H1 (cell line): ENCODE results near the gene NCEH1. TPM values are rescaled to one million over a fixed set of nuclear protein-coding genes. Genes with fewer than 3 reads are reported as not detected.

Experiments used
- CTCF ChIA-PET: fragments of 300-600 bp; sonication (Branson Sonifier 250); formaldehyde crosslinking; loops from one replicate; lab custom pipeline; 2021; ENCODE audit not compliant: partially characterized antibody; lab: Charles Lee
- POLR2A ChIA-PET: fragments of 300-600 bp; sonication (Branson Sonifier 250); formaldehyde crosslinking; loops from one replicate; lab custom pipeline; 2021; ENCODE audit warnings: inconsistent platforms; ENCODE audit not compliant: partially characterized antibody; lab: Charles Lee
- DNase-seq, 2 experiments: peaks; one replicate each; pipeline versions ENCODE4 v3.0.0 to v3.0.0-alpha.2; 2010 to 2022; ENCODE audit warnings: low spot score in 2 of 2, low read depth in 1 of 2, mixed read lengths in 1 of 2
- FAIRE-seq: peaks from 2 replicates; lab custom pipeline; 2011; peaks lifted over from hg19 to GRCh38; lab: Jason Lieb, UNC
- H2AFZ ChIP-seq: 2 replicates; pipeline ENCODE4 v1.8.1; 2012; ENCODE audit warnings: low read length, inconsistent platforms
- H2AK5ac ChIP-seq: 2 replicates; pipeline ENCODE4 v1.6.1; 2013; ENCODE audit warnings: low read depth, low read length
- H2BK120ac ChIP-seq: replicated peaks from 2 replicates; pipeline ENCODE3; 2013; ENCODE audit warnings: low read depth, low read length, inconsistent platforms
- H2BK12ac ChIP-seq: 2 replicates; pipeline ENCODE4 v1.6.1; 2013; ENCODE audit warnings: low read depth, low read length
- H2BK15ac ChIP-seq: 2 replicates; pipeline ENCODE4 v1.6.1; 2013; ENCODE audit warnings: low read length
- H2BK20ac ChIP-seq: 2 replicates; pipeline ENCODE4 v1.6.1; 2013; ENCODE audit warnings: low read length
- H2BK5ac ChIP-seq: 2 replicates; pipeline ENCODE4 v1.6.1; 2013; ENCODE audit warnings: low read depth, low read length
- H3K14ac ChIP-seq: 2 replicates; pipeline ENCODE4 v1.6.1; 2013; ENCODE audit warnings: inconsistent platforms; ENCODE audit not compliant: insufficient read length
- H3K18ac ChIP-seq: 2 replicates; pipeline ENCODE4 v1.6.1; 2013; ENCODE audit warnings: low read length; ENCODE audit errors: extremely low read depth
- H3K23ac ChIP-seq: 2 replicates; pipeline ENCODE4 v1.6.1; 2013; ENCODE audit warnings: inconsistent platforms; ENCODE audit not compliant: insufficient read length
- H3K23me2 ChIP-seq: 2 replicates; pipeline ENCODE4 v1.6.1; 2013; ENCODE audit warnings: low read depth, low read length
- H3K27ac ChIP-seq: 2 replicates; pipeline ENCODE4 v1.6.1; 2011; ENCODE audit warnings: low read depth, low read length, inconsistent platforms
- H3K27me3 ChIP-seq, 4 experiments: replicated peaks in 1 of 4; 1 replicate in 1 of 4; 2 replicates in 3 of 4; pipeline versions ENCODE4 v1.6.1 to v1.8.1; 2011 to 2013; ENCODE audit warnings: low read length in 3 of 4, mild to moderate bottlenecking in 3 of 4, inconsistent platforms in 2 of 4, mixed read lengths in 2 of 4, moderate library complexity in 1 of 4; ENCODE audit not compliant: control insufficient read depth in 3 of 4, insufficient read depth in 3 of 4; ENCODE audit errors: extremely low read depth in 1 of 4
- H3K36me3 ChIP-seq, 4 experiments: 2 replicates each; pipeline versions ENCODE4 v1.6.1 to v1.8.1; 2011 to 2013; ENCODE audit warnings: mild to moderate bottlenecking in 4 of 4, low read length in 3 of 4, moderate library complexity in 2 of 4, control low read depth in 1 of 4, inconsistent platforms in 1 of 4; ENCODE audit not compliant: insufficient read depth in 4 of 4, control insufficient read depth in 2 of 4
- H3K4ac ChIP-seq: replicated peaks from 2 replicates; pipeline ENCODE3; 2013; ENCODE audit warnings: low read length, low read depth, mixed read lengths, inconsistent platforms; ENCODE audit not compliant: insufficient read length
- H3K4me1 ChIP-seq, 4 experiments: replicated peaks in 1 of 4; 1 replicate in 1 of 4; 2 replicates in 3 of 4; pipeline versions ENCODE4 v1.6.1 to v1.8.1; 2011 to 2013; ENCODE audit warnings: low read length in 3 of 4, inconsistent platforms in 2 of 4, mixed read lengths in 1 of 4; ENCODE audit not compliant: insufficient read depth in 4 of 4, control insufficient read depth in 3 of 4
- H3K4me2 ChIP-seq, 2 experiments: 2 replicates each; pipeline versions ENCODE4 v1.6.1 to v1.8.1; 2011 to 2013; ENCODE audit warnings: low read depth in 2 of 2, low read length in 2 of 2, control low read depth in 1 of 2, inconsistent platforms in 1 of 2, mild to moderate bottlenecking in 1 of 2; ENCODE audit not compliant: insufficient read depth in 1 of 2
- H3K4me3 ChIP-seq, 4 experiments: fragments of 200-600, 300-600 bp in 1 of 4; sonication (generic), shearing (Covaris generic), sonication (Bioruptor Twin) in 1 of 4; 2 replicates each; pipeline versions ENCODE4 v1.5.1 to v1.8.1; 2011 to 2016; ENCODE audit warnings: low read length in 4 of 4, low read depth in 3 of 4, control low read depth in 2 of 4, inconsistent platforms in 2 of 4, mild to moderate bottlenecking in 2 of 4, mixed read lengths in 1 of 4, moderate library complexity in 1 of 4; ENCODE audit not compliant: insufficient read depth in 2 of 4; ENCODE audit errors: extremely low read depth in 1 of 4
- H3K56ac ChIP-seq: replicated peaks from 2 replicates; pipeline ENCODE3; 2013; ENCODE audit warnings: low read depth, mild to moderate bottlenecking, mixed read lengths, low read length, inconsistent platforms; ENCODE audit not compliant: insufficient read length
- H3K79me1 ChIP-seq: 2 replicates; pipeline ENCODE4 v1.6.1; 2013; ENCODE audit warnings: low read depth, low read length, control low read depth
- H3K79me2 ChIP-seq, 2 experiments: 2 replicates each; pipeline versions ENCODE4 v1.6.1 to v1.8.1; 2012 to 2013; ENCODE audit warnings: low read length in 2 of 2, mild to moderate bottlenecking in 2 of 2, inconsistent platforms in 1 of 2; ENCODE audit not compliant: insufficient read depth in 2 of 2, control insufficient read depth in 1 of 2
- H3K9ac ChIP-seq, 4 experiments: replicated peaks in 1 of 4; 1 replicate in 1 of 4; 2 replicates in 3 of 4; pipeline versions ENCODE4 v1.6.1 to v1.8.1; 2011 to 2013; ENCODE audit warnings: low read depth in 3 of 4, low read length in 3 of 4, control low read depth in 2 of 4, mild to moderate bottlenecking in 2 of 4, moderate library complexity in 2 of 4, inconsistent platforms in 1 of 4; ENCODE audit errors: extremely low read depth in 1 of 4
- H3K9me3 ChIP-seq, 2 experiments: 2 replicates each; pipeline versions ENCODE4 v1.6.1 to v1.8.1; 2012 to 2013; ENCODE audit warnings: mild to moderate bottlenecking in 2 of 2, moderate library complexity in 2 of 2, control low read depth in 1 of 2, inconsistent platforms in 1 of 2, low read depth in 1 of 2, low read length in 1 of 2, mixed read lengths in 1 of 2; ENCODE audit not compliant: insufficient read depth in 2 of 2
- H4K20me1 ChIP-seq, 2 experiments: replicated peaks in 1 of 2; 2 replicates each; pipeline versions ENCODE3 to v1.8.1; 2011 to 2013; ENCODE audit warnings: inconsistent platforms in 2 of 2, low read length in 2 of 2, mild to moderate bottlenecking in 1 of 2; ENCODE audit not compliant: insufficient read depth in 2 of 2, control insufficient read depth in 1 of 2
- H4K5ac ChIP-seq: 2 replicates; pipeline ENCODE4 v1.6.1; 2013; ENCODE audit warnings: low read length, low read depth, mixed read lengths, inconsistent platforms; ENCODE audit not compliant: insufficient read length
- H4K8ac ChIP-seq: 2 replicates; pipeline ENCODE4 v1.8.0; 2013; ENCODE audit warnings: mild to moderate bottlenecking, moderate library complexity, low read length, inconsistent platforms; ENCODE audit not compliant: insufficient read depth; ENCODE audit errors: extremely low read depth
- H4K91ac ChIP-seq: replicated peaks from 2 replicates; pipeline ENCODE3; 2013; ENCODE audit warnings: low read length, mixed read lengths, inconsistent platforms; ENCODE audit not compliant: insufficient read length
- BACH1 ChIP-seq: IDR thresholded peaks from 2 replicates; pipeline ENCODE4 v1.6.1; 2012; ENCODE audit warnings: low read length, improper control_type of control experiment
- FOSL1 ChIP-seq: IDR thresholded peaks from 2 replicates; pipeline ENCODE4 v1.6.1; 2011; ENCODE audit warnings: mild to moderate bottlenecking, low read depth, low read length, moderate library complexity; ENCODE audit not compliant: insufficient read depth
- RBBP5 ChIP-seq: IDR thresholded peaks from 2 replicates; pipeline ENCODE4 v1.7.1; 2012; ENCODE audit warnings: low read depth, mild to moderate bottlenecking, inconsistent platforms, low read length, moderate library complexity, borderline replicate concordance
- WGBS, 2 experiments: shearing (Covaris generic) in 1 of 2; methylation state at CpG; one replicate each; pipeline versions ENCODE4 v1.1.6 to v1.1.7; 2013 to 2015; ENCODE audit warnings: low lambda C conversion rate in 2 of 2, mixed read lengths in 2 of 2, inconsistent platforms in 1 of 2, low coverage in 1 of 2, missing lambda C conversion rate in 1 of 2; ENCODE audit not compliant: insufficient replicate concordance in 2 of 2, insufficient coverage in 1 of 2, insufficient read length in 1 of 2; ENCODE audit errors: extremely low coverage in 1 of 2, missing lambda C conversion rate in 1 of 2; 5-methylcytosine and 5-hydroxymethylcytosine counted together
- polyA plus RNA-seq, 7 experiments: library from polyadenylated mRNA; depleted of rRNA in 3 of 7; stranded (reverse) in 5 of 7; unstranded in 2 of 7; fragments of >200 nt in 5 of 7; fragments of 200-250 nt in 2 of 7; gene quantifications; 1 replicate in 5 of 7; 2 replicates in 1 of 7; 4 replicates in 1 of 7; pipeline versions ENCODE4 v1.2.1 to v1.2.3, GENCODE V29; 2011 to 2013; ENCODE audit warnings: missing spikeins in 2 of 7, mixed read lengths in 2 of 7
- total RNA-seq: library from RNA; stranded (reverse); fragmentation: NEBNext Ultra II Directional; extraction: Animal tissue kit (Norgen Biotek cat#: 25700); gene quantifications from 2 replicates; pipeline ENCODE4 v1.2.1, GENCODE V29; 2021

Gene NCEH1
- total and polyA plus RNA-seq, 2 of the 8 experiments (the other 6 are each of a cell fraction or from before 2014, with no cell fraction given), result 2.2 to 6.4 TPM

DNA sequence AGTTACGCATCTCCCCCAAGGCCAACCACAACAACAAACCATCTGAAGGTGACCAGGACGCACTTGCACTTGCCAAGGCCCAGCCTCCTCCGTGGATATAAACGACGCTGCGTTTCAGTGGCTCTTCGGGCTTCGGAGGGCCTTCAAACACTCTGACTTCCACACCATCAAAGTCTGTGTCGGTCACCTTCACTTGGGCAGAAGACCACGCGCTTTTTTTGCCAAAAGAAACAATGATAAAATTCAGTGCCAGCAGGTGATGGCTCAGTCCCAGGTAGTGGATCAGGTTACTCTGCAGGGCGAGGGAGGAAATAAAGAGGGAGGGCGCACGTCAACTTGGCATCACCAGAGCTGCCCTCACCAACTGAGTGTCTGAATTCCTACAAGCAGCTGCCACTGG, 63.0 kb downstream of the NCEH1 start:
- POLR2A ChIA-PET, result no interaction called here
- TF ChIP-seq FOSL1 (no peak), RBBP5 (no peak), BACH1 (no peak)

More for the DNA sequence above, 63.0 kb downstream of the NCEH1 start:
- no peak overlapping the region for H2BK15ac ChIP-seq
- no peak overlapping the region for H3K9ac ChIP-seq
- FAIRE-seq, result no peak
- H2BK5ac ChIP-seq, result no peak overlapping the region
- no peak overlapping the region for H2BK20ac ChIP-seq
- no peak overlapping the region for H4K5ac ChIP-seq
- DNase-seq, result no peak
- no peak overlapping the region for H2AK5ac ChIP-seq
- no peak overlapping the region for H3K4ac ChIP-seq
- no peaks in the 10 kb centered on the region for H3K23me2 ChIP-seq
- no peak overlapping the region for H3K14ac ChIP-seq
- no peak overlapping the region for H2AFZ ChIP-seq
- no peak overlapping the region for H3K56ac ChIP-seq
- peaks cover 0 to 2% (median 2%) of the 10 kb centered on the region in 4 experiments; a peak in 2 of 7 replicates for H3K4me1 ChIP-seq
- no peaks in the 10 kb centered on the region for H3K27me3 ChIP-seq
- H3K79me1 ChIP-seq, result no peaks in the 10 kb centered on the region
- H3K18ac ChIP-seq, result no peak overlapping the region
- CTCF ChIA-PET, result interaction anchor here (1.2 kb wide), 1 partner anchor 19 kb away, joined by 4 read pairs; no protein-coding TSS in a partner anchor
- no peak overlapping the region for H2BK120ac ChIP-seq
- H4K8ac ChIP-seq, result no peak overlapping the region; the same call in 1 of the 2 replicates
- no peaks in the 10 kb centered on the region for H3K79me2 ChIP-seq
- H3K4me2 ChIP-seq, result no peak overlapping the region
- no peak overlapping the region for H3K23ac ChIP-seq
- no peaks in the 10 kb centered on the region for H4K20me1 ChIP-seq
- H4K91ac ChIP-seq, result no peak overlapping the region
- no peaks in the 10 kb centered on the region for H3K9me3 ChIP-seq
- no peak overlapping the region for H3K27ac ChIP-seq
- H3K4me3 ChIP-seq, result no peak overlapping the region
- no peak overlapping the region for H2BK12ac ChIP-seq
- WGBS, 2 experiments, result 82% methylated on average over 14 of the region's 14 CpGs; no CpG with 5 or more reads in 1 of the 2 experiments
- H3K36me3 ChIP-seq, result no peaks in the 10 kb centered on the region
